ENCODE results near the gene VTN.

The VTN gene

DNA sequence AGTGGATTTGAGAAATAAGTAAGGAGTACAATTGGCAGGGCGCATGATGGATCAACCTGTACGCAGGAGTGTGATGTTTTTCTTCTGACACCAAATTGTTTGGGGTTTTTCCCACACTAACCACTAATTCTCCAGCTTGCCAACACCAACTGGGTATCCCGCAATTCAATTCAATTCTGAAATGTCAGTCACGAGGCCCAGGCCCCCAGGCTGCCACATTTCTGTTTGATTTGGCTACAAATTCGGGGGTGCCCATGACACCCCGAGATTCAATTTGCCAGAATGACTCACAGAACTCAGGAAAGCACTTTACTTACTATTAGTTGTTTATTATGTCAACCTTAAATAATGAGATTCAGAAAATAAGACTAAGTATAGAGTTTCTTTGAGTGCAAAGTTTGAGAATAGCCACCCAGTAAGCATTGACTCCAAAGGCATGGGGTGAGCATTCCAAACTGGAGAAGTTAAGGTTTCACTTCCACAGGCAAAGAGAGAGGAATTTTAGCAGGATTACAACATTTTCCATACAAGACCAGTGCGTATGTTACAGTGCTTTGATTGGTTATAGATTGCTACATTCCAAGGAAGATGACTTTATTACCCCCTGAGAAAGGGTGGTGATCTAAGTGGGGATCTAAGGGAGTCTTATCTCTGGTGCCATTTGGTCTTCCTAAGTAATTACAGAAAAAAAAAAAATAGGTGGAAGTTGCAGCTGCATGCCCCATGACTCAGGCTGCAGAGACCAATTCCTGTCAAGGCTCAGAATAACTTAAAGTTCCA, 24.4 kb upstream of the VTN start:
- no peak for DNase-seq

DNA sequence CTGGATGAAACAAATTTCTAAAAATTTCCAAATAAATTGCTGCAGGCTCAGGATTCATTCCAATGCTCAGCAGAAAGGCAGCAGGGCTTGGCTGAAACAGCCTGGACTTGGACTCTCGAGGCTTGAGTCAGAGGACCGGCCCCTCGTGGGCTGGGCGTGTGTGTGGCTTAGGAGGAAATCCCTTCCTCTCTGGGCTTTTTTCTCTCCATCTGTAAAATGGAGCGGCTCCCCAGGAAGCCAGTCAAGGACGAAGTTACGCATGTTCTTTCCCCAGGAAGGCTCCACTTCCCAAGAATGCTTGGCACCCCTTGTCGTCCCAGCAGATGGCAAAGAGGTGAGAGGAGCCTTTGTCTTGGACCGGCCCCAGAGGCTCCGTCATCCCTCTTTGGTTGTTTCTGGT, 22.4 kb upstream of the VTN start:
- no peak for DNase-seq

DNA sequence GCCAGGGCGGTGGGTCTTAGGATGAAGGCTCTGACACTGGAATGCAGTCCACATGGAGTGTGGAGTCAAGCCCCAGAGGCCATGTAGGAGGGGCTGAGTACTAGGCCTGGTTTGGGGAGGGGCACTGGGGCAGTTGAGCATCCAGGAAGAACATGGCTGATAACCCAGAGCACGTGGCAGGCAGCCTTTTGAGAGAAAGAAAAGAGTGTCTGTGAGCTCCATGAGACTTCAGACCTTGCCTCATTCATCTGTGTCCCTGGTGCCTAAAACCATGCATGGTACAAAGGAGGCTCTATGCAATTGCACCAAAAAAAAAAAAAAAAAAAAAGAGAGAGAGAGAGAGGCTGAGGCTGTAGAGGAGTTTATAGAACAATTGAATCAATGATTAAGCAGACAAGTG, 21.3 kb upstream of the VTN start:
- DNase-seq = no peak

DNA sequence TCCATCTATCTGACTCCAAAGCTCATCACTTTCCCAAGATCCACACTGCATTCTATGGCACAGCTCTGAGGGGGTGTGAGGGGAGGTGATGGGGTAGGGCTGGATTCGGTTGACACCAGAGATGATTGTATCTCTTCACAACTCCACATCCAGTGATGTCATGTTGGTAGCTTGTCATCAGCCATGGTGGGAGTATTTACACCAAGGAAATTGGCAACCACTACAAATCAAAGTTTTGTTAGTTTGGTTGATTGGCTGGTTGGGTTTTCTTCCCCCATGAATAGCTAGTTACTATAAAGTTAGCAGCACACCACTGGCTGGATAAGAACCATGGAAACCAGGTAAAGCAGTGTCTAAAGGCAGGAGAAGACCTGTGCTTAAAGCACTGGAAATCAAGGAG, 20.9 kb upstream of the VTN start:
- no peak for DNase-seq

DNA sequence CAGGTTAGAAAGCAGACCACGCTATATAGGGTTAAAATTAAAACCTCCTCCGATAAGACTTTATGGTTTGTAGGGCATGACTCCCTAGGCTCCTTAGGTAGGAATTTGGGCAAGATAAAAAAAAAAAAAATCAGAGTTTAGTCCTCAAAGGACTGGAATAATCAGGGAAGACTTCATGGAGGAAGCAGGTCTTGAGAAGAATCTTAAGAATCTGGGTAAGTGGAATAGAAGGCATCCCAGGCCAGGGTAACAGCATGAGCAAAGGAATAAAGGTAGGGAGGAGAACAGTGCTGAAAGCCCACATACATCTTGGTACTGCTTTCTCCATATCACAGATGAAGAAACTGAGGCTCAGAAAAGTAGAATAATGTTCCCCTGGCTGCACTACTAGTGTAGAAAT, 20.5 kb upstream of the VTN start:
- no peak for DNase-seq

DNA sequence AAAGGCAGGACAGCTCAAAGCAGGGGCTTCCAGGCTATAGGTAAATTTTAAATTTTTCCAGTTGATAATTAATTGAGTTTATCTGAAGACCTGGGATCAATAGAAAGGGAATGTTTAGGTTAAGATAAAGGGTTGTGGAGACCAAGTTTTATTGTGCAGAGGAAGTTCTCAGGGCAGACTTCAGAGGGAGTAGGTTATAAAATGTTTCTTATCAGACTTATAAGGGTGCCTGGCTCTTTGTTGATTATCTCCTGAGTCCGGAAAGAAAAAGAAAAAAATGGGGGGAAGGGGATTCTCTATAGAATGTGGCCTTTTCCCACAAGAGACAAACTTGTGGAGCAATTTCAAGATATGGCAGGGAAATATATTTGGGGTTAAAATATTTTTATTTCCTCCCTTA, 20.0 kb upstream of the VTN start:
- no peak for DNase-seq

DNA sequence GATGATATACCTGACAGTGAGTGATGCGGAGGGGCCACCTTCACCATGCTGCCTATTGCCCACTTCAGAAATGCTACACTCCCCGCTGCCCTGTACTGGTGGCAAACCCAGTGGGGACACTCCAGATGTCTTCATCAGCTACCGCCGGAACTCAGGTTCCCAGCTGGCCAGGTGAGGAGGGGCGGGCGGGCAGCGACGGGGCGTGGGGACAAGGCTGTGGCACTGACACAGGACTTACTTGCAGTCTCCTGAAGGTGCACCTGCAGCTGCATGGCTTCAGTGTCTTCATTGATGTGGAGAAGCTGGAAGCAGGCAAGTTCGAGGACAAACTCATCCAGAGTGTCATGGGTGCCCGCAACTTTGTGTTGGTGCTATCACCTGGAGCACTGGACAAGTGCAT, 18.0 kb upstream of the VTN start:
- DNase-seq = no peak

DNA sequence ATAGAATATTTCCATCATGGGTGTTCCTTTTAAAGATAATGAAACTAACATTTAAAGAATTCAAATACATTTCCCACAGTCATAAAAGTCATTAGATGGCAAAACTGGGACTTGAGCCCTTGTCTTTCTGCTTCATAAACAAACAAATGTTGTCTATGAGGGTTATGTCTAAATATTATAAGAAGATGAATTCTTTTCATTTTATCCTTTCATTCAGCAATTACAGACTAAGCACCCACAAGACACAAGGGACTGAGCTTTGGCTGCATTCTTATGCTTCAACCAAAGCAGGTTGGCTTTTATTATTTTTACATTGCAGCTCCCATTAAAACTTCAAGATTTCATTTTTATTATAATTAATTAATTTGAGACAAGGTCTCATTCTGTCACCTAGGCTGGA, 16.3 kb upstream of the VTN start:
- DNase-seq = no peak

DNA sequence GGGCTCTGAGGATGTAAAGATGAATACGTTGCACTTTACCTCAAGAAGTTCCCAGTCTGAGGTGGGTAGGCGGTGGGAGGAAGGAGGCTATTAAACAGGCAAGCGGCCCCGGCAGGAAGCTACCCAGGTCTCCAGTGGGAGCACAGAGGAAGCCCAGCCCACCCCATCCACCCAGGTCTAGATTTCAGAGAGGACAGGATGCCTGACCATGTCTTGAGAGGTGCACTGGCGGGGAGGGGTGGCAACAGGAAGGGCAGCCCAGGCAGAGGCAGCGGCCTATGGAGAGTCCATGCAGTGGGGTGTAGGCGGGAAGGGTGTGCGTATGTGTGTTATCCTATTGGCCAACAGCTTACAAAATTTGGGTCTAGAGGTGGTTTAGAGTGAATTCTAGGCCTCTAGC, 15.3 kb upstream of the VTN start:
- DNase-seq = no peak

DNA sequence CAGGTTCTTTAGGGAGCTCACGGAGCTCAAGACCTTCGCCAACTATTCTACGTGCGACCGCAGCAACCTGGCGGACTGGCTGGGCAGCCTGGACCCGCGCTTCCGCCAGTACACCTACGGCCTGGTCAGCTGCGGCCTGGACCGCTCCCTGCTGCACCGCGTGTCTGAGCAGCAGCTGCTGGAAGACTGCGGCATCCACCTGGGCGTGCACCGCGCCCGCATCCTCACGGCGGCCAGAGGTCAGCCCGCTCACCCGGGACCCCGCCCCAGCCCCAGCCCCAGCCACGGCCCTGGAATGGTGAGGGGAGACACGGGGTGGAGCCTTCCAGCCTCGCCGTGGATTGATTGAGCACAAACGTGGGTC, 14.9 kb upstream of the VTN start:
- no peak for DNase-seq

DNA sequence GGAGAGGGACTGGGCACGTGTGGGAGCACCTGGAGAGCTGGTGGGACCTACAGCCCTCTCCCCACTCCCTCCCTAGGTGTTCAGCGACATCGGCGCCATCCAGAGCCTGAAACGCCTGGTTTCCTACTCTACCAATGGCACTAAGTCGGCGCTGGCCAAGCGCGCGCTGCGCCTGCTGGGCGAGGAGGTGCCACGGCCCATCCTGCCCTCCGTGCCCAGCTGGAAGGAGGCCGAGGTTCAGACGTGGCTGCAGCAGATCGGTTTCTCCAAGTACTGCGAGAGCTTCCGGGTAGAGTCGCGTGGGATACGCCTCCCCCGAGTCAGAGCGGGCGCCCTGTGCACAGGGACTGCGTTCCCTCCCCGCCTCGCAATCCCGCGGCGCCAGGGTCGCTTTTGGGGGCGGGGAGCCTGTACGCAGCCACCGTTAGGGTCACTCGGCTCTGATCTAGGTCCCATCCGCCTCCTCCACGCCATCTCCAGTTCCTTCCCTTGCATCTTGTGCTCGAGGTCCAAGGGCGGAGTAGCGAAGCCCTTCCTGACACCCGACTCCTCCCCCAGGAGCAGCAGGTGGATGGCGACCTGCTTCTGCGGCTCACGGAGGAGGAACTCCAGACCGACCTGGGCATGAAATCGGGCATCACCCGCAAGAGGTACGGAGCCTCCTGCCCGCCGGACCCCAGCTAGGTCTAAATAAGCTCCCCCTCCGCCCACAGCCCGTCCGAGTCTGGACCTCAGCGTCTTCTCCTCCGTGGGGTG, 14.4 kb upstream of the VTN start:
- peak; percentile 37 for DNase-seq

DNA sequence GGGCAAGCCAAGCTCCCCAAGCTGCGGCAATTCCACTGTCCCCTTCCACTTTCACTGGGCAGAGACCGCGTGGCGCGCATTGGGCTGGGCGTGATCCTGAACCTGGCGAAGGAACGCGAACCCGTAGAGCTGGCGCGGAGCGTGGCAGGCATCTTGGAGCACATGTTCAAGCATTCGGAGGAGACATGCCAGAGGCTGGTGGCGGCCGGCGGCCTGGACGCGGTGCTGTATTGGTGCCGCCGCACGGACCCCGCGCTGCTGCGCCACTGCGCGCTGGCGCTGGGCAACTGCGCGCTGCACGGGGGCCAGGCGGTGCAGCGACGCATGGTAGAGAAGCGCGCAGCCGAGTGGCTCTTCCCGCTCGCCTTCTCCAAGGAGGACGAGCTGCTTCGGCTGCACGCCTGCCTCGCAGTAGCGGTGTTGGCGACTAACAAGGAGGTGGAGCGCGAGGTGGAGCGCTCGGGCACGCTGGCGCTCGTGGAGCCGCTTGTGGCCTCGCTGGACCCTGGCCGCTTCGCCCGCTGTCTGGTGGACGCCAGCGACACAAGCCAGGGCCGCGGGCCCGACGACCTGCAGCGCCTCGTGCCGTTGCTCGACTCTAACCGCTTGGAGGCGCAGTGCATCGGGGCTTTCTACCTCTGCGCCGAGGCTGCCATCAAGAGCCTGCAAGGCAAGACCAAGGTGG, 11.2 kb upstream of the VTN start:
- no peak for DNase-seq

DNA sequence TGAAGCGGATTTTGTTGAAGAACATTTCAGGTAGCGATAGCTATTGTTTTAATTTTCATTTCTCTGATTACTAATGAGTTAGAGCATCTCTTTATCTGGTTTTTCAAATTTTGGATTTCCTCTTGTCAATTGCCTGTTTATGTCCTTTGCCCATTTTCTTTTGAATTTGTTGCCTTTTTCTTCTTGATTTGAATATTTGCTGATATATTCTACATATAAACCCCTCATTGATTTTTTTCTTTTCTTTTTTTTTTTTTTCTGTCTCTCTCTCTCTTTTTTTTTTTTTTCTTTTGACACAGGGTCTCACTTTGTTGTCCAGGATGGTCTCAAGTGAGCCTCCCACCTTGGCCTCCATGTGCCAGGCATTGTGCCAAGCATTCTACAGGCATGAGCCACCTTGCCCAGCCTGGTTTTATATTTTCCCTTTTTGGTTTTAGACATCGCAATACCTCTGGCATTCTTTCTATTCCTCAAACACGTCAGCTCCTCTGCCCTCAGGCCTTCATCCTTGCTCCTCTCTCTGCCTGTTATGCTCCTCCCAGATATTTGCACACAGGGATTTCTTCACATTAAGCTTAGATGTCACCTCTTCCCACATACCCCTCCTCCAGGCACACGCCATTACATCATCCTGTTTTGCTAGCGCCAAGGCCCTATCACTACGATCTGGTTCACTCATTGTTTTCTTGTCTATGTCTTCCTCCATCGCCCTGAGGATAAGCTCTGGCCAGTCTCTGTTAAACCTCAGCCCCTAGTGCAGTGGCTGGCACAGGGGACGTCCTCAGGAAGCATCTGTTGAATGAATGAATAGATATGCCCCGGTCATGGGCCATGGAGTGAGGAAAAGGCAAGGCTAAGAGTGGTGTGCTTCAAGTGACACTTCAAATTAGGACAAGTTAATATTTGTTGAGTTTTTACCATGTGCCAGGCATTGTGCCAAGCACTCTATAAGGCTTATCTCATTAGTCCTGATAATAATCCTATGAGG, 10.0 kb upstream of the VTN start:
- peak; percentile 54 for DNase-seq

DNA sequence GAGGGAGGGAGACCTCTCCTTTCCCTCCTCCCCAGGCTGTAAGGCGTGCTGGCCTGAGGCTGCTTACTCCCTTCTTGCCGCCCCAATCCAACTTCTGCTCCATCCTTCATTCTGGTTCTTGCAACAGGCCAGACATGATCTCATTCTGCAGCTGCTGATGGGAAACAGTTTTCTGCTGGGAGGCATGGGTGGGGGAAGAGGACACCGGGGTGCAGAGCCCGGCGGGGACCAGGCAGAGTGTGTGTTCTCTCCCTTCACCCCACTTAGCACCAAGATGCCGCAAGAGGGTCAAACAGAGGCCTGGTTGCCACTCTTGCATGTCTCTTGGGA, 2.8 kb upstream of the VTN start:
- DNase-seq = no peak

DNA sequence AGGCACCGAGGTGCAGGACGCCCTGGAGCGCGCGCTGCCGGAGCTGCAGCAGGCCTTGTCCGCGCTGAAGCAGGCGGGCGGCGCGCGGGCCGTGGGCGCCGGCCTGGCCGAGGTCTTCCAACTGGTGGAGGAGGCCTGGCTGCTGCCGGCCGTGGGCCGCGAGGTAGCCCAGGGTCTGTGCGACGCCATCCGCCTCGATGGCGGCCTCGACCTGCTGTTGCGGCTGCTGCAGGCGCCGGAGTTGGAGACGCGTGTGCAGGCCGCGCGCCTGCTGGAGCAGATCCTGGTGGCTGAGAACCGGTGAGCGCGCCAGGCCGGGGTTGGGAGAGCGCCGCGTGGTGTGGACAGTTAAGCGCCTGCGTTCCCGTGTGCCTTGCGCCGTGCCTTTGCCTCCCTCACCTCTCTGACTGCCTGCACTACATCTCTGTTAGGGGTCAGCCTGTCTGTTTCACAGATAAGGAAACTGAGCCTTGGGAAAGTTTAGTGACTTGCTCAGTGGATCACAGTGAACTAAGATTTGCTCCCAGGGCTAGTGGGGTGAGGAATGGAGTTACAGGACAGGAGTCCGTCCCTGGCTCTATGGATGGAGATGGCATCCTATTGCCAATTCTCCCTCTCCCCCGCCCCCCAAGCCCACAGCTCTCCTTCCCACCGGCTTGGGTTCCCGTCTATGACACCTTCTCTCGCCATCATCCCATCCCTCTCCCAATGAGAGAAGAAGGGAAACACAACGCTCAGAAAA, 2.3 kb upstream of the VTN start:
- DNase-seq = no peak

DNA sequence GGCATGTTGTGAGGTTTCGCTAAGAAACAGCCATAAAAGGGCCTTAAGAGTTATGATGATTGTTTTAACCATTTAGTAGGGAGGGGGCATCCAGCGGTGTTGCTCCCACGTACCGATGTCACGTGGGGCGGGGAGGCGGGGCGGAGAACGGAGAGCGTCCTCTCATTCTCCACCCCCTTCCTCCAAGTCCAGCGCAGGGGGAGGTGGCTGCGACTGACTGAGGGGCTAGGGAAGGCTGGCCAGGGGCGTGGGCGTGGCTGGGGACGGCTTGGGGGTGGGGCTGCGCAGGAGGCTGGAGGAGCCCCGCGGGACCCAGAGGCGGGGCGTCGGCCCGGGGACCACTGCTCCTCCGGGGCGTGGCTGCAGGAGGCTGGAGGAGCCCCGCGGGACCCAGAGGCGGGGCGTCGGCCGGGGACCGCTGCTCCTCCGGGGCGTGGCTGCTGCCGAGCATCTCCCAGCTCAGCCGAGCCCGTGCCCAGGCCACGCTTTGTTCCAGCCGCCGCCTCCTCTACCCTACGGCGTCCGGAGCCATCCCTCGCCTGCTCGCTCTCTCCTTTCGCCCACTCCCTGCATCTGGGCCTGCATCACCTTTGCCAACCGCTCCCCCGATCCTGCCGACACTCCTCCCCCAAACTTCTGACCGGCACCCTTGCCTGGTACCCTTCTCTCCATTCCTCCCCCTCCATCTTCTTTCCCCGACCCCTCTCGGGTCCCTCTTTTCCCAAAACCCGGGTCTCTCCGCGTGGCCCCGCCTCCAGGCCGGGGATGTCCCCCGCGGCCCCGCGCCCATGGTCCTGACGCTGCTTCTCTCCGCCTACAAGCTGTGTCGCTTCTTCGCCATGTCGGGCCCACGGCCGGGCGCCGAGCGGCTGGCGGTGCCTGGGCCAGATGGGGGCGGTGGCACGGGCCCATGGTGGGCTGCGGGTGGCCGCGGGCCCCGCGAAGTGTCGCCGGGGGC, 1.4 kb upstream of the VTN start, which contains the start of gene SARM1:
SARM1 (plus strand) TSS at position 450 of the 958 bp plus-strand sequence; CDS start at position 789, 339 bp downstream.
- DNase-seq = no peak

DNA sequence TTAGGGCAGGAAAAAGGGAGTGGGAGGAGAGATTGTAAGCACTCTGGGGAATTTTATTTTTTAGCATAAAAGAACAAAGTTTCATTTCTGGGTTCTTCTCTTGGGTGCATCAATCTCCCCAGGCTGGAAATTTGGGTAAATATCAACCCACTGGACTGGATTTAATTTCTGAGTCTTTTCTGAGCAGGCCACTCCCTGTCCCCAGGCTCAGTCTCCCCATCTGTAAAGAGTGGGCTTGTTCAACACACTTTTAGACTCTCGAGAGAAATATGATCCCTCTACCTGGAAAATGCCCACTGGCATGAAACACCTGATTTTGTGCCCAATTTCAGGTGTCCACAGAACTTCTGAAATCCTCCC, 617 bp upstream of the VTN start:
- DNase-seq = no peak

DNA sequence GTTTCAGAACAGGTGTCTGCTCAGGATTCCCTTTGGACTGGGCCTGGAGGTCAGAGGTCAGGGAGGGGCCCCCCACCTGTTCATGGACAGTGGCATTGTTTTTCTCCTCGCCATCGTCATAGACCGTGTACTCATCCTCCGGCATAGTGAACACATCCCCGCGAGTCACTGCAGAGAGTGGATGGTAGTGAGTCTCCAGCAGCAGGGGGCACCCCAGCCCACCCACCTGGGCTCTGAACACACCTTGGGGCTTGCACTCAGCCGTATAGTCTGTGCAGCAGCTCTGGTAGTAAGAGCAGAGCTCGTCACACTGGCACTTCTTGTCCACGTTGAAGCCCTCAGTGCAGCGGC, 448 bp downstream of the VTN start:
- DNase-seq = no peak

DNA sequence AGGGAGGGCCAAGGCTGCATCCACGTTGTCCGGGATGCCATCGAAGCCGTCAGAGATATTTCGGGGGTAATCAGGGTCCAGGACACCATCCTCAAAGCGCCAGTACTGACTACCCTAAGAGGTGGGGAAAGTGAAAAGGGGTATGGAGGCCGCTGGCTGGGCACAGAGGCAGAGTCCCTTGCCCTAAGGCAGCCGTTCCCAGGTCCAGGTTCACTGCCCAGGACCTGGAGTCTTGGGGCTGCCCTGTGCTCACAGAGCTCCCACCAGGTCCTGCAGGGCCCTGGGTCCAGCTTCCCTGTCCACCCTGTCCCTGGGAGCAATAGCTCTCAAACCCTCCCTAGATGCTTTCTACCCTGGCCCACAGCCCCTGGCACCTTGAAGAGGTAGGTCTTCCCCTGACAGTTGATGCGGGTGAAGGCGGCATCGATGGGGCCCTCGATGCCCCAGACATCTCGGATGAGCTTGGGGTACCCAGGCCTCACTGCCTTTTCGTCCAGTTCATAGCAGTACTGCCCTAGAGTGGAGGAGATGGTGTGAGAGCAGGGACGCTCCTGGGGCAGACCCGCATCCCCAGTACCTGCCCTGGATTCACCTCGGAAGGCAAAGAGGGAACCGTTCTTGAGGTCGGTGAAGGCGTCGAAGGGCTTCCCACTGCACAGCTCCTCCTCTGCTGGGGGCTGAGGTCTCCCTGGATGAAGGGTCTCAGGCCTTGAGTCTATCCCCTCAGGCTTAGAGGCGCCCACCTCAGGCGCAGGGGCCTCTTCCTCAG, 1.0 kb downstream of the VTN start:
- no peak for DNase-seq

DNA sequence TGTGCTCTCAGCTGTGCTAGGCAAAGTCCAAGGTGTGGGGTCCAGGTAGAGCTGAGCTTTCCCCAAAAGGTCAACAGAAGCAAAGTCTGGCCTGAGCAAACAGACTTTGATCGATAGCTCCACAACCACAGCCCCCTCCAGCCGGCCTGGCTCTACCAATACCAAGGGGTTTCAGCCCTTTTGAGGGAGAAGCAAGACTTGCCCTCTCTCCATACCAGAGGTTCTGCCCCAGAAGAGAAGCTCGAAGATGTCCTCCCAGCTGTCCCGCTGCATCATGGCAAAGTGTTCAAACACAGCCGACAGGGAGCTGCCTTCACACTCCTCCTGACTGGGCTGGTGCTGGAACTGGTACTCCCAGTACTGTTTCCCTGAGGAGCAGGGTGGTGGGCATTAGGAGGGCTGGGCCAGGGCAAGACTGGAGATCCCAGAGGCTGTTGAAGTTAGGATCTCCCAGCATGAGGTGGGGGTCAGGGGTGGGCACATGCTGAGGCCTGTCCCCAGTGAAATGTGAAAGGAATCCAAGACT, 1.7 kb downstream of the VTN start:
- no peak for DNase-seq

All from MV-4-11 (cell line).